Coronary artery (tissue), 2 donors: ENCODE data around the gene DERL3.

Experiments
- DNase-seq: peaks from one replicate; pipeline ENCODE4 v3.0.0-alpha.2; 2017; ENCODE audit warnings: low spot score
- H3K27ac ChIP-seq, 2 donors: fragments of 200-600 bp; sonication (generic); one replicate each; pipeline ENCODE4 v1.5.1; 2016 to 2019
- H3K4me3 ChIP-seq: fragments of 200-600 bp; sonication (generic); 2 replicates; pipeline ENCODE4 v1.5.1; 2016; ENCODE audit warnings: mild to moderate bottlenecking, moderate library complexity
- TF ChIP-seq, protein P1 (sequence below): fragments of 200-600 bp; sonication (generic); IDR thresholded peaks from one replicate; pipeline ENCODE4 v1.5.1; 2019; ENCODE audit warnings: antibody characterized with exemption

The DERL3 gene

DNA sequence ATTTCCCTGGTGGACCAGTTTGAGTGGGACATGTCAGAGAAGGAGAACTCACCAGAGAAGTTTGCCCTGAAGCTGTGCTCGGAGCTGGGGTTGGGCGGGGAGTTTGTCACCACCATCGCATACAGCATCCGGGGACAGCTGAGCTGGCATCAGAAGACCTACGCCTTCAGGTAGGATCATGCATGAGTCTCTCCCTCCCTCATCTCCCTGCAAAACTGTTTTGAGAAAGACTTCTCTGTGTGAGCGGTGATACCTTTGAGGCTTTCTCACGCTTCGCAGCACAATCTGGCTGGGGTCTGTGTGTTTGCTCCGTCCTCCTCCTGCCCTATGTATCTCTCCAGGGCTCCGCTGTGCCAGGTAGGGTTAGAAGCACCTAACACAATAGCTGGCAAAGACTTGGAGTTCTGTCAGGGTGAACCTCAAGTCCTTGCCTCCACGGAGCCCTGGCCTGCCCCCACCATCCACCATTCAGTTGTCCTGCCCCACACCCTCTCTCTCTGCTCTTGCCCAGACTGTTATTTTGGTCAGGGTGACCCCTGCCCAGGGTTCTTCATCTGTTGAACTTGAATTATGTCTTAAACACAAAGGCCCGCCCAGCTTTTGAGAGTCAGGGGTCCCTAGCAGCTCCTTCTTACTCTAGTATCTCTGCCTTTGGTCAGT is 13.4 kb downstream of the DERL3 start:
- TF ChIP-seq, protein P1, sequence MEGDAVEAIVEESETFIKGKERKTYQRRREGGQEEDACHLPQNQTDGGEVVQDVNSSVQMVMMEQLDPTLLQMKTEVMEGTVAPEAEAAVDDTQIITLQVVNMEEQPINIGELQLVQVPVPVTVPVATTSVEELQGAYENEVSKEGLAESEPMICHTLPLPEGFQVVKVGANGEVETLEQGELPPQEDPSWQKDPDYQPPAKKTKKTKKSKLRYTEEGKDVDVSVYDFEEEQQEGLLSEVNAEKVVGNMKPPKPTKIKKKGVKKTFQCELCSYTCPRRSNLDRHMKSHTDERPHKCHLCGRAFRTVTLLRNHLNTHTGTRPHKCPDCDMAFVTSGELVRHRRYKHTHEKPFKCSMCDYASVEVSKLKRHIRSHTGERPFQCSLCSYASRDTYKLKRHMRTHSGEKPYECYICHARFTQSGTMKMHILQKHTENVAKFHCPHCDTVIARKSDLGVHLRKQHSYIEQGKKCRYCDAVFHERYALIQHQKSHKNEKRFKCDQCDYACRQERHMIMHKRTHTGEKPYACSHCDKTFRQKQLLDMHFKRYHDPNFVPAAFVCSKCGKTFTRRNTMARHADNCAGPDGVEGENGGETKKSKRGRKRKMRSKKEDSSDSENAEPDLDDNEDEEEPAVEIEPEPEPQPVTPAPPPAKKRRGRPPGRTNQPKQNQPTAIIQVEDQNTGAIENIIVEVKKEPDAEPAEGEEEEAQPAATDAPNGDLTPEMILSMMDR = no peak
- DNase-seq = no peak
- H3K4me3 ChIP-seq = no peak overlapping the region
- H3K27ac ChIP-seq = peak overlapping the region in 1 of 2 donors; percentile 7

DNA sequence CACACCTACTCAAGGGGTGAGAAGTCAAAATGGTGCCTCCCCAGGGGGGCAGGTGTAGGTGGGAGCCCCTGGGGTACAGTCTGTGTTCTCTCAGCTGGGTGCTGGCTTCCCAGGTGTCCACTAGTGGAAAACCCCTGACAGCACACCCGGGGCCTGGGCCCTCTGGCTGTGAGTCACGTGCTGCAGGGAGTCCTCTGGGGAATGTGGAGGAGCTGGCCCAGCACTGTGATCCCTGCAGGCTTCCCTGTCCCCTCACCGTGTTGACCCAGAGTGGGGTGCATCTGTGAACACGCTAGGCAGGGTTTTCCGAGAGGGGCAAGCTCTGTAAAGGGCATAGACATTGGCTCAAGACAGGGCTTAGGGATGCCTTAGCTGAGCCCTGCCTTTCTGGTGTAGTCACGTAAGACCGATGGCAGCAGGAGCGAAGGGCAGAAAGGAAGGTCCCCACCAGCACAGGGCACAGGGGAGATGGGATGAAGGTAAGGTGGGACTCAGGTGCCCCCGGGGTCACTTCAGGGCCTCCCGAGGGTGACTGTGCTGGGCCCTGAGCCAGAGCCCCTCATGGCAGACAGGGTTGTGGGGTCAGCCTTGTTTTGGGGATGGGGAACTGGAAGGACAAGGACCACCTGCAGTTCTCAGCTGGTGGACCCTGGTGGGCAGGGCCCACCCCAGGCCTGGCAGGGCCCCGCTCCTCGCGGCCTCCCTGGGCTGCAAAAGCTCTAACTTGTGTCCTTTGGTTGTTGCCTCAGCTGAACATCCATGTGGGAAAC is 14.1 kb downstream of the DERL3 start:
- Histone ChIP-seq H3K4me3 (no peak overlapping the region), H3K27ac (no peak overlapping the region)
- TF ChIP-seq, protein P1 = no peak
- DNase-seq = no peak

DNA sequence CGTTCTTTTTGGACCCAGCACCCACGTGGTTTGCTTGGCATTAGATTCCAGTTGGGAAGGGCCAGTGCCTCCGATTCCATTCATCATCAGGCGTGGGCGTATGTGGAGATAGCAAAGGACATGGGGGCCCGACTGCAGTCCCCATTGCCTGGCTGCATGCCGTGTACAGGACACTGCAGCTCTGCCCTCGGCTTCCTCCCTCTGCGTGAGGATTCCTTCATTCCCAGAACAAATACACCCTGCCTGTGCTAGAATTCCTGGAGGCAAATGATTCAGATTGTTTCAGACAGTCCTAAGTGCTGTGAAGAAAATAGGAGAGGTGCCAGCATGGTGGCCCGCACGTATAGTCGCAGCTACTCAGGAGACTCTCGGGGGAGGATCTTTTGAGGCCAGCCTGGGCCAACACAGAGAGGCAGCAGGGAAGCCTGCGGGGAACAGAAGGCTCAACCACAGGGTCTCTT is 15.4 kb downstream of the DERL3 start:
- TF ChIP-seq, protein P1 = no peak
- H3K27ac ChIP-seq = no peak overlapping the region
- no peak for DNase-seq
- H3K4me3 ChIP-seq = no peak overlapping the region

DNA sequence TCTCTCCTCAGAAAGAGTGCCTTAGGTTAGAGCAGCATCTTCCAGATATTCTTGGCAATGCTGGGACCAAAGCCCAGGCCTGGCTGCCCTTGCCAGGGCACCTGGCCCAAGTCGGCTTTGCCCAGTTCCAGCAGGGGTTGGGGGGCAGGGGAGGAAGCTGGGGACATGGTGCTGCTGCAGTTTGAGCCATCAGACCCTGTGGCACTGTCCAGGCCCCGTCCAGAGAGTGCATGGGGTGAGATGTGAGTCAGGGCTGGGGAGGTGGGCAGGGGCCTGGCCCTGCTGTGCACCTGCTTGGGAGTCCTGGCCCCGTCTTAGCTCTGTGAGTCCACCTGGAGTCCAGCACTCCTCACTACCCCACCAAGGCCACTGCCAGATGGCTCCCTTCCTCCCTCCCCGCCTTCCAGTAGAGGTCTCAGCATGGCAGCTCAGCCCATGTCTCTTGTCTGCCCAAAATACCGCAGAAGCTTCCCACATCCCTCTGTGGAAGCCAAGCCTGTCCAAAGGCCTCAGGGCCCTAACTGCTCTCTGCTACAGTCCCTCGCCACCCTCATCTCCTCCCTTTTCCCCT is 16.6 kb downstream of the DERL3 start:
- DNase-seq = no peak
- TF ChIP-seq, protein P1 = no peak
- peak overlapping the region in 1 of 2 donors; percentile 37 for H3K27ac ChIP-seq
- H3K4me3 ChIP-seq = no peak overlapping the region

DNA sequence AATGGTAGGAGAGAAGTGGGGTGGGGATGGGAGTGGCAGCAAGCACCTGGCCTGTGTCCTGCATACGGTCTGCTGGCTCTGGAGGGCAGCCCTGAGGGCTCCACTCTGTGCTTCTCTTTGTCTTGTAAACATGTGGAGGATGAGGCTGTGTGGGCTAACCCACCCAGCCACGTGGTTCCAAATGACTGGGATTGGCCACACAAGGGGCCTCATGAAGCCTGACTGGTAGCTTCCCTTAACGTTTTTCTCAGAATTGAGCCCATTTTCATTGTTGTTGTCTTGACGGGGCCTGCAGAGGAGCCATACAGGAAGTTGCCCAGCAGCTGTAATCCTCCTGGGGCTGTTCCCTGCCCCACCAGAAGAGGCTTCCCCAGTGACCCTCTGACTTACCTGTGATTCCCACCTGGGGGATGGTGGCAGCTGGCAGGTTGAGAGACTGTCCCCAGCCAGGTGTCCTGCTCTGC is 18.0 kb downstream of the DERL3 start:
- H3K27ac ChIP-seq = no peak overlapping the region
- DNase-seq = no peak
- TF ChIP-seq, protein P1 = no peak
- H3K4me3 ChIP-seq = no peak overlapping the region

DNA sequence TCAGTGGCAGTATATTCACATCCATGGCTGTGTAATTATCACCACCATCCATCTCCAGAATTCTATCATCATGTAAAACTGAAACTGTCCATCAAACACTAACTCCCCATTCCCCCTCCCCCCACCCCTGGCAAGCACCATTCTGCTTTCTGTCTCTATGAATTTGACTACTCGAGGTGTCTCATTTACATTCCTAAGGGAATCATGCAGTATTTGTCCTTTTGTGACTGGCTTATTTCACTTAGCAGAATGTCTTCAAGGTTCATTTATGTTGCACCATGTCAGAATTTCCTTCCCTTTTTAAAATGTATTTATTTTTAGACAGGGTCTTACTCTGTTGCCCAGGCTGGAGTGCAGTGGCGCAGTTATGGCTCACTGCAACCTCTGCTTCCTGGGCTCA is 20.3 kb downstream of the DERL3 start:
- DNase-seq = no peak
- TF ChIP-seq, protein P1 = no peak

More for the DNA sequence above, 20.3 kb downstream of the DERL3 start:
- H3K27ac ChIP-seq = no peak overlapping the region
- H3K4me3 ChIP-seq = no peak overlapping the region
